Karpas-422 (cell line): ENCODE data around the gene KSR2. TPM values are rescaled to one million over a fixed set of nuclear protein-coding genes. Genes with fewer than 3 reads are reported as not detected.
"Not testable (repeated sequence)": the region's sequence is repeated elsewhere in the genome, so short reads cannot be mapped to it uniquely, and the experiment has no call there.

Source experiments
- DNase-seq: peaks from one replicate; pipeline ENCODE4 v3.0.0-alpha.2; 2015
- H2AFZ ChIP-seq: fragments of 200-600 bp; sonication (generic); 2 replicates; pipeline ENCODE4 v1.6.1; 2014; ENCODE audit warnings: antibody characterized with exemption, low read length, mixed read lengths
- H3K27ac ChIP-seq: fragments of 200-600 bp; sonication (generic); 2 replicates; pipeline ENCODE4 v1.5.1; 2014; ENCODE audit warnings: mild to moderate bottlenecking, low read length, moderate library complexity
- H3K27me3 ChIP-seq: fragments of 200-600 bp; sonication (generic); 2 replicates; pipeline ENCODE4 v1.6.1; 2014; ENCODE audit warnings: low read length, mixed read lengths
- H3K36me3 ChIP-seq: fragments of 200-600 bp; sonication (generic); 2 replicates; pipeline ENCODE4 v1.6.1; 2014; ENCODE audit warnings: low read length, mixed read lengths; ENCODE audit not compliant: insufficient read depth
- H3K4me1 ChIP-seq: fragments of 200-600 bp; sonication (generic); 2 replicates; pipeline ENCODE4 v1.6.1; 2014; ENCODE audit warnings: mild to moderate bottlenecking, low read length, mixed read lengths
- H3K4me2 ChIP-seq: fragments of 200-600 bp; sonication (generic); 2 replicates; pipeline ENCODE4 v1.6.1; 2014; ENCODE audit warnings: low read length, low read depth, mild to moderate bottlenecking; ENCODE audit not compliant: poor library complexity, severe bottlenecking
- H3K4me3 ChIP-seq: fragments of 200-600 bp; sonication (generic); 2 replicates; pipeline ENCODE4 v1.5.1; 2014; ENCODE audit warnings: mild to moderate bottlenecking, antibody characterized with exemption, low read length, mixed read lengths
- H3K79me2 ChIP-seq: fragments of 200-600 bp; sonication (generic); 2 replicates; pipeline ENCODE4 v1.6.1; 2014; ENCODE audit warnings: mild to moderate bottlenecking, low read length, mixed read lengths
- H3K9ac ChIP-seq: fragments of 200-600 bp; sonication (generic); 2 replicates; pipeline ENCODE4 v1.6.0; 2014; ENCODE audit warnings: low read length
- H3K9me2 ChIP-seq: fragments of 200-600 bp; sonication (generic), shearing (Covaris generic); replicated peaks from 2 replicates; pipeline ENCODE4 v1.6.0; 2014; ENCODE audit warnings: mild to moderate bottlenecking, low read length, moderate library complexity; ENCODE audit not compliant: insufficient read depth
- H3K9me3 ChIP-seq: fragments of 300-700, 200-600 bp; sonication (generic); 2 replicates; pipeline ENCODE4 v1.6.1; 2014; ENCODE audit warnings: low read length, mixed read lengths
- H4K20me1 ChIP-seq: fragments of 200-600 bp; sonication (generic); 2 replicates; pipeline ENCODE4 v1.6.1; 2014; ENCODE audit warnings: mild to moderate bottlenecking, antibody characterized with exemption, low read length, low read depth; ENCODE audit not compliant: insufficient read depth
- total RNA-seq: library from RNA; depleted of rRNA; stranded (reverse); fragments of >200 nt; shearing (Covaris generic); gene quantifications from 2 replicates; pipeline ENCODE4 v1.2.3, GENCODE V29; 2014; ENCODE audit warnings: low replicate concordance

Gene KSR2
- total RNA-seq, 1 experiment from 2014 or later: 0.04 TPM

DNA sequence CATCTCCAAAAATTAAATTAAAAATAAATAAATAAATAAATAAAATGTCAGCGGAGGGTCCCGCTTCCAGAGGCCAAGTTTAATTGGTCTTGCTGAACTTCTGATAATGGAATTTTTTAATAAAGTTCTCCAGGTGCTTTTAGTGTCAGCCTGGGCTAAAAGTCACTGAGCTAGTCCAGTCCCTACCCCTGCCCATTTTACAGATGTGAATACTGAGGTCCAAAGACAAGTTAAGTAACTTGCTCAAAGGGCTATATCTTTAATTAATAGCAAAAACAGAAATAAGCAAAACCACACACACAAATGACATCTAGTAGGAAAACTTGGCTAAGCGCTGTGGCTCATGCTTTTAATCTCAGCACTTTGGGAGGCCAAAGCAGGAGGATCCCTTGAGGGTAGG is 42.1 kb upstream of the KSR2 start:
- H3K4me1 ChIP-seq: peaks cover under 1% of the 10 kb centered on the region
- no peaks in the 10 kb centered on the region for H3K27me3 ChIP-seq
- H4K20me1 ChIP-seq: no peaks in the 10 kb centered on the region
- no peaks in the 10 kb centered on the region for H3K79me2 ChIP-seq
- H2AFZ ChIP-seq: no peak overlapping the region
- H3K9me3 ChIP-seq: no peaks in the 10 kb centered on the region
- no peak for DNase-seq
- no peak overlapping the region for H3K4me2 ChIP-seq
- no peak overlapping the region for H3K27ac ChIP-seq
- no peaks in the 10 kb centered on the region for H3K36me3 ChIP-seq
- H3K4me3 ChIP-seq: no peak overlapping the region
- no peaks in the 10 kb centered on the region for H3K9me2 ChIP-seq
- no peak overlapping the region for H3K9ac ChIP-seq

DNA sequence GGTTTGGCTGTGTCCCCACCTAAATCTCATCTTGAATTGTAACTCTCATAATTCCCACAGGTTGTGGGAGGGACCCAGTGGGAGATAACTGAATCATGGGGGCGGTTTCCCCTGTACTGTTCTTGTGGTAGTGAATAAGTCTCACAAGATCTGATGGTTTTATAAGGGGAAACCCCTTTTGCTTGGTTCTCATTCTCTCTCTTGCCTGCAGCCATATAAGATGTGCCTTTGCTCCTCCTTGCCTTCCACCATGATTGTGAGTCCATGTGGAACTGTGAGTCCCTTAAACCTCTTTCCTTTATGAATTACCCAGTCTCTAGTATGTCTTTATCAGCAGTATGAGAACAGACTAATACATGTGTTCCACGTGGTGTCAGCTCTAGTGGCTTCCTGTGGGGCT is 31.0 kb upstream of the KSR2 start:
- H3K79me2 ChIP-seq, H3K27me3 ChIP-seq, H3K9me2 ChIP-seq, H3K9ac ChIP-seq, H3K4me3 ChIP-seq, H3K4me2 ChIP-seq, H3K36me3 ChIP-seq, H4K20me1 ChIP-seq, H3K9me3 ChIP-seq, H3K27ac ChIP-seq, DNase-seq, H2AFZ ChIP-seq, H3K4me1 ChIP-seq: not testable (repeated sequence)

DNA sequence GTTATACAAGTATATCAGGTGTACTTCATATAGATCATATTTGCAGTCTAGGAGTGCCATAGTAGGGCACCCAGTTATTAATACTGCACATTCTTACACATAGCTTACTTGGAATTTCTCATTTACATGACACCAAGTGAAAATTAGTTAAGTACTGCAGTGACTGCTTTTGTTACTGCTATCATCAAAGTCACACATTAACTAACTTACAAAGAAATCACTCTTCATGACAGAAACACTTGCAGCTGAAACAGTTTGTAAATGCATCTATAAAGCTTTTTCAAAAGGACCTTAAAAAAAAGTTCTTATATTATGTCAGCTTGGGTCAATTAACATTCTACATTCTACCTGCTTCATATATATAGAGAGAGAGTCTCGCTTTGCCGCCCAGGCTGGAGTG is 29.9 kb upstream of the KSR2 start:
- H3K4me1 ChIP-seq: no peaks in the 10 kb centered on the region
- no peak overlapping the region for H2AFZ ChIP-seq
- H4K20me1 ChIP-seq: no peaks in the 10 kb centered on the region
- H3K27me3 ChIP-seq: no peaks in the 10 kb centered on the region
- no peak overlapping the region for H3K4me3 ChIP-seq
- no peaks in the 10 kb centered on the region for H3K9me2 ChIP-seq
- H3K79me2 ChIP-seq: no peaks in the 10 kb centered on the region
- DNase-seq: no peak
- H3K9ac ChIP-seq: no peak overlapping the region
- H3K36me3 ChIP-seq: no peaks in the 10 kb centered on the region
- H3K27ac ChIP-seq: no peak overlapping the region
- H3K4me2 ChIP-seq: no peak overlapping the region
- no peaks in the 10 kb centered on the region for H3K9me3 ChIP-seq

DNA sequence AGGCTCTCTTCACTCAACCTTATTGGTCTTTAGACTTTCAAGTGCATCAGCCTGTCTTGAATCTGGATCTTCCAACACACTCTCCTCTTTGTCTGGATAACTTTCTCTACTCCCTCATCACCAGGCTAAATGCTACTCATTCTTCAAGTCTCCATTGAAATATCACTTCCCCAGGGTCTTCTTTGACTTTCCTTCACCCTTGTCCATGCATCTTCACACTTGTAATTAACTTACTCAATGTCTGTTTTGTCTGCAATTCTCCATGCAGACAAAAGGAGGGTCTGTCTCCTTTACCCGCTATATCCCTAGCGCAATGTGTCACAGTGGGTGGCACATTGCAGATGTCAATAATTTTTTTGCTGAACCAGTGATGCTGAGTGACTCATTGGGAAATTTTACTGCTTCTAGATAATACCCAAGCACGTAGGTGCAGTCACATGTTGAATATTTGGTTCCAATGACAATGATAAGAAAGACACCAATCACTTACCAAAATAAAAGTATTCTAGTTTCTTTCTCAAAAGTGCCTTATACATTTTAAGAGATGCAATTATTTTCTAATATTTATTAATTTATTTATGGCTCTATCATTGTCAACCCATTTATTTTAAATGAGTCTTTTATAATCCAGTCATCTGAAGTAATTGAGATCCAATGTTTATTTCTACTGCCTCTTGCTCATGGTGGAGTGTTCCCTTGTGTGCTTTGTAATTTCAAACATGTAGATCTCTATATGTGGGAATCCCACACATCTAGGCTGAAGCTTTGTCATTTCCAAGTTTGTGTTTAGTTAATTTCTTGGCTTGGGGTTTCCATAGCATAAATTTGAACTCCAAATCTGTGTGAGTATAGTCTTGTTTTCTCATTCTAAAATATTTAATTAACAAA is 26.0 kb upstream of the KSR2 start:
- no peak overlapping the region for H3K9ac ChIP-seq
- H3K36me3 ChIP-seq: no peaks in the 10 kb centered on the region
- H3K27ac ChIP-seq: no peak overlapping the region
- H4K20me1 ChIP-seq: no peaks in the 10 kb centered on the region
- no peaks in the 10 kb centered on the region for H3K4me1 ChIP-seq
- H3K9me2 ChIP-seq: no peaks in the 10 kb centered on the region
- no peak overlapping the region for H3K4me2 ChIP-seq
- H3K79me2 ChIP-seq: no peaks in the 10 kb centered on the region
- H3K9me3 ChIP-seq: no peaks in the 10 kb centered on the region
- no peak overlapping the region for H2AFZ ChIP-seq
- H3K27me3 ChIP-seq: no peaks in the 10 kb centered on the region
- no peak overlapping the region for H3K4me3 ChIP-seq
- DNase-seq: no peak

DNA sequence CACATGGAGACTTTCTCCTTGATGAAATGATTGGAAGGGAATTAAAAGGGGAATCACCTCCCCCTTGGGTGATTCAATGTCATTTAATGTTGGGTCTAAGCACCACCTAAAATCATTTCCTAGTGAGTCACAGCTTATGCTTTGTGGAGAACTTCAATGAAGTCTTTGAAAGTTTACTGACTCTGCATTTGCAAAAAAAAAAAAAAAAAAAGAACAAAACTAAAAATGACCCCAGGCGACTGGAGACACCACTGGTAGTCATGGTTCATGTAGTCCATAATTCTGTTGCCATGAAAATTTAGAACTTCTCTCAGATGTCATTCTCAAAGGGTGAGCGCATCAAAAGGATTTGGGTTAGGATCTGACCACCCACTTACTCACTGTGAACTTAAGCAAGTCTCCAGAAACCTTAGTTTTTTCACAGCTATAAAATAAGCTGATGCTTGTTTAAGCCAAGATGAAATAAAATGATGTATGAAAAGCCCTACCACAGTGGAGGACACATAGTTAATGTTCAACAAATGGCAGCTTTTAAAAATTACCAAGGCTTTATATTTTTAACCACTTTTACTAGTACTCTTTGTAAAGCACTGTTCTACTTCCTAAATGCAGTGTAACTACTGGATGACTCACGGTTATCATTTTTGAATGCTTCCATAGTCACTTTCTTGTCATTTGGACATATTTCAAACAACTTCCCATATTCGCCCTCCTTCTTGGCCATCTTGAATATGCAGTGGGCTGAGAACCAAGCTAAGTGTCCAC is 18.1 kb upstream of the KSR2 start:
- Histone ChIP-seq H4K20me1 (no peaks in the 10 kb centered on the region), H3K4me3 (no peak overlapping the region), H3K9me2 (no peaks in the 10 kb centered on the region), H3K27me3 (no peaks in the 10 kb centered on the region), H2AFZ (no peak overlapping the region), H3K9ac (no peak overlapping the region), H3K4me2 (no peak overlapping the region), H3K9me3 (no peaks in the 10 kb centered on the region), H3K36me3 (no peaks in the 10 kb centered on the region), H3K4me1 (no peaks in the 10 kb centered on the region), H3K27ac (no peak overlapping the region), H3K79me2 (no peaks in the 10 kb centered on the region)
- no peak for DNase-seq

DNA sequence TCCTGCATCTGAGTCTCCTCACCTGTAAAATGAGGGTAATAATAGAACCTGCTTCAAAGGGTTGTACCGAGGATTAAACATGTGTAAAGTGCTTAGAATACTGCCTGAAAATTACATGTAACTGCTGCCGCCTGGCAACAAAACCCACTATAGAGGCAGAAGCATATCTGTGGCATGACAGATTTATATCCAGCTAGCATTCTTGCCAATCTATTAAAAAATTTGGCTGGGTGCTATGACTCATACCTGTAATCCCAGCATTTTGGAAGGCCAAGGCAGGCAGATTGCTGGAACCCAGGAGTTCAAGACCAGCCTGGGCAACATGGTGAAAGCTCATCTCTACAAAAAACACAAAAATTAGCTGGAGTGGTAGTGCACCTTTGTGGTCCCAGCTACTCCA is 16.4 kb upstream of the KSR2 start:
- H2AFZ ChIP-seq: no peak overlapping the region
- no peak overlapping the region for H3K27ac ChIP-seq
- H3K79me2 ChIP-seq: no peaks in the 10 kb centered on the region
- no peaks in the 10 kb centered on the region for H3K9me3 ChIP-seq
- H3K27me3 ChIP-seq: no peaks in the 10 kb centered on the region
- H4K20me1 ChIP-seq: no peaks in the 10 kb centered on the region
- H3K4me3 ChIP-seq: no peak overlapping the region
- H3K9me2 ChIP-seq: no peaks in the 10 kb centered on the region
- DNase-seq: no peak
- H3K9ac ChIP-seq: no peak overlapping the region
- no peaks in the 10 kb centered on the region for H3K36me3 ChIP-seq
- H3K4me1 ChIP-seq: no peaks in the 10 kb centered on the region
- H3K4me2 ChIP-seq: no peak overlapping the region

DNA sequence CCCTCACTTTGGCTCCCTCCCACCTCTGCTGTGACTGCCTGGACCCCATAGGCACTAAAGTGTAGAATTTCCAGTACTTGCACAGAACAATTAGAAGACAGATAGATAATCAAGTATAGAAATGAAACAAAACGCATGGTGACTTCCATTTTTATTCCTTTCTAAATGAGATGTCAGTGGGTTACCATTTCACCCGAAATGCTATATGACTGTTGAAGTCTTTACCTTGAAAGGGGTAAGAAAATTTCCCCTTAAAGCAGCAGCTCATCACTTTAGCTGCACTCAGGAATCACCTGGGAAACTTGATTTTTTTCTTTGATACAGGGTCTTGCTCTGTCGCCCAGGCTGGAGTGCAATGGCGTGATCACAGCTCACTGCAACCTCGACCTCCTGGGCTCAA is 12.5 kb upstream of the KSR2 start:
- Histone ChIP-seq H4K20me1 (no peaks in the 10 kb centered on the region), H2AFZ (no peak overlapping the region), H3K4me1 (no peaks in the 10 kb centered on the region), H3K79me2 (no peaks in the 10 kb centered on the region), H3K4me2 (no peak overlapping the region), H3K9me2 (no peaks in the 10 kb centered on the region), H3K9me3 (no peaks in the 10 kb centered on the region), H3K27ac (no peak overlapping the region), H3K27me3 (no peaks in the 10 kb centered on the region), H3K36me3 (no peaks in the 10 kb centered on the region), H3K4me3 (no peak overlapping the region), H3K9ac (no peak overlapping the region)
- DNase-seq: no peak

DNA sequence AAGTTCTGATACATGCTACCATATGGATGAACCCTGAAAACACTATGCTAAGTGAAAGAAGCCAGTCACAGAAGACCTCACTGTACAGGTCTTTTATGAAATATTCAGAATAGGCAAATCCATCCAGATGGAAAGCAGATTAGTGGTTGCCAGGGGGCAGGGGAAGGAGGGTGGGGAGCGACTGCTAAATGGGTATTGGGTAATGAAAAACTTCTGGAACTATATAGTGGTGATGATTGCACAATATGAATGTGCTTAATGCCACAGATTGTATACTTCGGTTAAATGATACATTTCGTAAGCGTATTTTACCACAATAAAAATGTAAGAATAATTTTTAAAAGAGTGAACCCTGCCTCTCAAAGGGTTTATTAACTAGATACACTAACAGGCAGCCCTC is 11.8 kb upstream of the KSR2 start:
- no peak overlapping the region for H3K9ac ChIP-seq
- DNase-seq: no peak
- H3K36me3 ChIP-seq: no peaks in the 10 kb centered on the region
- H3K4me2 ChIP-seq: no peak overlapping the region
- H3K9me2 ChIP-seq: no peaks in the 10 kb centered on the region
- H3K27me3 ChIP-seq: no peaks in the 10 kb centered on the region
- H3K27ac ChIP-seq: no peak overlapping the region
- no peaks in the 10 kb centered on the region for H4K20me1 ChIP-seq
- no peaks in the 10 kb centered on the region for H3K79me2 ChIP-seq
- no peak overlapping the region for H3K4me3 ChIP-seq
- H3K9me3 ChIP-seq: no peaks in the 10 kb centered on the region
- no peaks in the 10 kb centered on the region for H3K4me1 ChIP-seq
- H2AFZ ChIP-seq: no peak overlapping the region
